Activated gamma-delta T cell treated with Interleukin-2 at 50 U/mL for 16 hours (primary cell): ENCODE results near the gene FAM169A.
"Not testable (repeated sequence)": the region's sequence is repeated elsewhere in the genome, so short reads cannot be mapped to it uniquely, and the experiment has no call there.

Experiments used
- DNase-seq: peaks from one replicate; pipeline ENCODE4 v3.0.0-alpha.2; 2020

Gene FAM169A

DNA sequence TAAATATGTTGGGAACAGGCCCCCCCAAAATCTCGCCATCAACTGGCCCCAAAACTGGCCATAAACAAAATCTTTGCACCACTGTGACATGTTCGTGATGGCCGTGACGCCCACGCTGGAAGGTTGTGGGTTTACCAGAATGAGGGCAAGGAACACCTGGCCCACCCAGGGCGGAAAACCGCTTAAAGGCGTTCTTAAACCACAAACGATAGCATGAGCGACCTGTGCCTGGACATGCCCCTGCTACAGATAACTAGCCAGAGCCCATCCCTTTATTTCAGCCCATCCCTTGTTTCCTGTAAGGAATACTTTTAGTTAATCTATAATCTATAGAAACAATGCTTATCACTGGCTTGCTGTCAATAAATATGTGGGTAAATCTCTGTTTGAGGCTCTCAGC, 3.2 kb upstream of the FAM169A start:
- not testable (repeated sequence) for DNase-seq

DNA sequence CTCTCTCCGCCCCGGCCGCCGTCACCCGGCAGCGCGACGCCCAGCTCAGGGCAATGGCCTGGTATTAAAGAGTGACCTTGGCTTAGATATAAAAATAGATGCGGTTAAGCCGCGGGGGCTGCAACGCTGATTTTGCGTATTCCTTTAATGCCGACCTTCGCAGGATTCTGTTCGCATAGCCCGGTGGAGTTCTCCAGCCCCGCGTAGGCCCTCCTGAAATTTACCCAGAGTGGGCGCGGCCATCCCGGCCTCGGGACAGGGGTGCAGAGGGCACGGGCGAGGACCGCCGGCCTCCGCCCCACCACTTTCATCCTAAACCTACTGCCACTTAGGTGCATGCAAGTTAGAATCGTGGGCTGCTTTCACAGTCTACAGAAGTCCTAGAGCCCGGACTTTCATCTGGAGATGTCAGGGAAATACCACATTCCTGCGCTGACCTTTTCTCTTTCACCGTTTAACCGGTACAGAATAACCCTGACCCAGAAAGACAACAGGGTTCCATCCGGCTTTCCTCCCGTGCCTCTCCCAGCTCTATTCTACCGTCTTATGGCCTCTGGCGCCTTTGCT, 492 bp upstream of the FAM169A start:
- DNase-seq = peak; percentile 6

DNA sequence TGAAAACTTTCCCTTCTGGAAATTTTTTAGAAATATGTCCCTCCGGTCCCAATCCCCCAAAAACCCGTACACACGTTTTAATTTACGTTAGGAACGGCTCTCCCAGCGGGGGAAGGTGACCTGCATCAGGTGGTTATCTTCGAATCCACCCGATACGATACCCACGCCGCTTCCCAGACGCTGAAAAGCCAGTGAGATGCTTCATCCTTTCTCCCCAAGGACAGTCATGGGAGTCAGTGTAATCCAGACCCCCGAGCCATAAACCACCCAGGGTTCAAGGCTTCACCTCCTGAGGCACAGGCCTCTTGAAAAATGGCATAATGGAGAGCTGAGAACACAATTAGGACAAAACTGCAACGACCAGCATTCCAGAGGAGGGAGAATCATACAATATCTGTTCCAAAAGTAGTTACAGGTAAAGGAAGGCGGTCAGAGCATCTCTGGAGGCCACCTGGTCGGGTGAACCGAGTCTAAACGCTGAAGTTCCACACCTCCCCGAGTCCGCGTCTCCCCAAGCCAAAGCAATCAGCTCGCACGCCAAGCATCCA, 857 bp downstream of the FAM169A start:
- DNase-seq = no peak

DNA sequence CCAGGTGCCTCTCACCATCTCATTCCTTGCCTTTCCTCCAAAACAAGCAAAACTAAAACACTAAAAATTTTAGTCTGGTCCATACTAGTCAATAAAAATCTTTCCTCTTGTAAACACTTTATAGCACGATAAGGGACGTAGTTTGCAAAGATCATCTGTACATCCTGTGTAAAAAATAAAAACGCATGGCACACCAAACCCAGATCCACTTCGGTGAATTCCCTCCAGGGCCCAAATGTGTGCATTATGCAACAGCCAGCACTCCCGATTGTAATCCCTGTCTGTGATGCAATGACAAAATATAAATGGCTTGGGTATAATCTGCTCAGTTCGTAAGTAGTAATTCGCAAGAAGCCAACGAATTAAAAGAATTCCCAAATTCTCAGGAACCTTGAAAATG, 1.4 kb downstream of the FAM169A start:
- DNase-seq = no peak

DNA sequence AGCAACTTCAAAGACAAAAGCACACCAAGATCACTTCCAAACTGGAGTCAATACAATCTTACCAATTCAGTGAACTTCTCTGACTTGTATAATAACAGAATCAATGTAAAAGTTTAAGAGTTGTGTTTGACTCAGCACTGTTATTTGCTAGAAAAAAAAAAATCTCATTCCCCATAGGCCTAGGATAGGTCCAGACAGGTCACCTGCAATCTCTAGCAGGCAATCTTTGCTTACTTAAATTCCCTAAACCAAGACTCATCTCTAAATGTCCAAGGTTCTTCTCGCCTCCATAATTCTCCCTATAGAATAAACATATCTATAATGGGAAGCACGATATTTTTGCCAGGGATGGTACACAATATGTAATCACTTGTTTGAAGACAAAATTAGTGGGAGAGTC, 2.5 kb downstream of the FAM169A start:
- DNase-seq = no peak

DNA sequence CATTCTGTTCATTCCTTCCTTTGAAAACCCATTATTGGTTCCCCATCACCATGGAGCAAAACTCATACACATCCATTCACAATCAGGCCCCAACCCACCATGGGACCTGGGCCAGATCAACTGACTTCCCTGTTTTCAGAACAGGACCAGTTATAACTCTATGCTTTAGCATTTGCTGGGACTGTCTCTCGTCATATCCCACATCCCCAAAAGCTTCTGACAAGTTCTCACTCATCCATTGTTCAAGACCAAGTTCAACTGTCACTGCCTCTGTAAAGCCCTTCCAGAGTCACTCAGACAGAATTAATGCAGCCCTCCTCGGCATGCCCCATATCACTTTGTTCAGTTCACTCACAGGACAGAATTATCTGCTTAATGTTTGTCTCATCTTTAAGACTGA, 4.0 kb downstream of the FAM169A start:
- DNase-seq = no peak

DNA sequence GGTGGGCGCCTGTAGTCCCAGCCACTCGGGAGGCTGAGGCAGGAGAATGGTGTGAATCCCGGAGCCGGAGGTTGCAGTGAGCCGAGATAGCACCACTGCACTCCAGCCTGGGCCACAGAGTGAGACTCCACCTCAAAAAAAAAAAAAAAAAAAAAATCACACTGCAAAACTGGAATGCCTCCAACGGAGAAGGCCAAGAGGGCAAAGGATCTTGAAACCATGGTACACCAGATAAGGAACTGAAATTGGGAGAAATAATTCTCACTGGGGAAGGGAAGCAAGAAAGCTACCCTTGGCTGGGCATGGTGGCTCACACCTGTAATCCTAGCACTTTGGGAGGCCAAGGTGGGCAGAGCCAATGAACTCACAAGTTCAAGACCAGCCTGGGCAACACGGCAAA, 9.2 kb downstream of the FAM169A start:
- not testable (repeated sequence) for DNase-seq

DNA sequence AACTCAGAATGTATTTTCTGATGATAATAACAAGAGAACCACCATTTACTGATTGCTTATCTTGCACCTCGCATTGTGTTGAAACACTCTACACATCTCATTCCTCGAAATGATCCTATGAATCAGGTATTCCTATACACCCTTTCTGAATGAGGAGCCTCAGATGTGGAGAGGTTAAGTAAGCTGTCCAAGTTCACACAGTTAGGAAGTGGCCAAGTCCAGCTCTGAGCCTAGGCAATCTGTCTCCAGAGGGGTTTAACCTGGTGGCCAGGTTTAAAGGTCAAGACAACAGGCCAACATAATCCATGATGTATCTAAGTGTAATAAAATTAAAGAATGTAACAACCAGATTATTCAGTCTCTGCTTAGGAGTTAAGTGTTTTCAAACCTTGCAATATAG, 12.9 kb downstream of the FAM169A start:
- no peak for DNase-seq

DNA sequence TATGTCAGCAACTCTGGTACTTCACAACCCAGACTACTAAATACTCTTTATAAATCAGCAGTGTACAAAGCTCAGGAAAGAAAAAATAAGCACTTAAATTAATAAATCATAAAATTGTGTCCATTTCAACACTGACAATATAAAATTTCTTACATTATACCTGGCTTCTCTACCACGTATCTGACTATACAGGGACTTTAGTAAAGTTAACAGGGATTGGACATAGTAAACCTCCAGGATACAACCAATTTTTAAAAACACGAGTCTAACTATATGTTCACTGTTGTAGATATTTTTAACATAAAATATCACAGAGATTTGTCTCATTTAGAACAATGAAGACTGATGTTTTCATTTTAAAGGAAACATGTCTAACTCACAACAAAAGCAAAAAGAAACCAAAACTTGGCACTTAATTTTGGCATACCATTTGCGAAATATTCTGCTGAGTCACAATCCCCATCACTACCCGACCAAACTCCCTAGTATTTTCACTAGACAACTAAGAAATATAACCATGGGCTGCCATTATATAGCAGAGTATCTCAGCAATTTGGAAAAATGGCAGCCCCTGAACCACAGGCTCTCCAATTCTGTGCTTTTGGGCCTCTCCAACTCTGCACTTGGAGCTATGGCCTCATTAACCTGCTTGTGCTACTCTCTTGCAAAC, 14.4 kb downstream of the FAM169A start:
- no peak for DNase-seq

DNA sequence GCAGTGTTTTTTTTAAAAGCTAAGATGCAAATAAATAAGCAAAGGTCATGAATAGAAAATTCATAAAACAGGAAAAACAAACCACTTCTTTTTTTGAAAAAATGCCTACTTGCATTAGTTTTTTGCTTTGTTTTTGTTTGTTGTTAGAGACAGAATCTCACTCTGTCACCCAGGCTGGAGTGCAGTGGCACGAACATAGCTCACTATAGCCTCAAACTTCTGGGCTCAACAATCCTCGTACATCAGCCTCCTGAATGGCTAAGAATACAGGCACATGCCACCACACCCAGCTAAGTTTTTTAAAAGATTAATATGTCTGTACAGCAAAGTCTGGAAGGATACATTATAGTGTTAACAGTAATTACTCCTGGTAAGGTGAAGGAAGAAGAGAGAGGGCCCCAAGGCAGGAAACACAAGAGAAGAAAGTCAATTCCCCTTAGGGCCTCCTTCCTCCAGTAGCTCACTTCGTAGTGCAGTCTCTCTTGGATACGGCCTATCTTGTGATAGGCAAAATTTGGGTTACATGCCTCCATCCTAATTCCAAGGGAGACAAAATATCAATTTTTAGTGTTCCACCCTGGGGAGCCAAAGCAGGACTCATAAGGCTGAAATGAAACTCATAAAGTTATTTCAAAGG, 15.3 kb downstream of the FAM169A start:
- DNase-seq = no peak

DNA sequence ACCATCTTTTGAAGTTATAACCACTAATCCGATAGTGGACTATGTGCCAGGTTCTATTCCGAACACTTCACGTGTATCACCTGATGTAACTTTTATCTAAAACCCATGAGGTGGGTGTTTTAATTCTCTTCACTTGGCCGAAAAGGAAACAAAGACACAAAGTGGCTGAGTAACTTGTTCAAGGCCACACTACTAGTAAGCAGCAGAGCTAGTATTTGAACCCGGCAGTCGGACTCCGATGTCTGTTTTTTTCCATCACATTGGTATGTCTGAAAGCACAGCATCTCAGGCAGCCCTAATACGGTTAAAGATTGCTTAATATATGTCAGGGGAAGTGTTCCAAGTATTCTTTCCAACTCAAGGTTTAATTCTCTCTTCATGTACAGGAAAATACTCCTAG, 16.2 kb downstream of the FAM169A start:
- DNase-seq = no peak

DNA sequence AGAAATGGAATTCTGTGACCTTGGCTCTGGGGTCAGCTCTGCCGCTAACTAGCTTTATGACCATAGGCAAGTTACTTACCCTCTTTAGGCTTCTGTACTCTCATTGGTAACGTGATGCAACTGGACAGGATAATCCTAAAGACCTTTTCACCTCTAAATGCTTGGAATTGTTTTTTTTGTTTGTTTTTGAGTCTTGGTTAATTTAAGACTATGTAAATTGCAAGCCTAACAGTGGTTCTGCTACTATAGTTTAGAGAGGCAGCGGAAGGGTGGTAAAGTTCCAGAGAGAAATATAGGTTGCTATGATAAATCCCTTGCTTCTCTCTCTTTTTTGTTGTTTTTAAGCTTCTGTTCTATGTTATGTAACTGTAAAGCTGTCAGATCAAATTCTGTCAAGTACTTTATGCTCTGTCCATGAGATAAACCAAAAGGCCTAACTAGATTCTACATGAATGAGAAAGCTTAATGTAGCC, 17.6 kb downstream of the FAM169A start:
- no peak for DNase-seq

DNA sequence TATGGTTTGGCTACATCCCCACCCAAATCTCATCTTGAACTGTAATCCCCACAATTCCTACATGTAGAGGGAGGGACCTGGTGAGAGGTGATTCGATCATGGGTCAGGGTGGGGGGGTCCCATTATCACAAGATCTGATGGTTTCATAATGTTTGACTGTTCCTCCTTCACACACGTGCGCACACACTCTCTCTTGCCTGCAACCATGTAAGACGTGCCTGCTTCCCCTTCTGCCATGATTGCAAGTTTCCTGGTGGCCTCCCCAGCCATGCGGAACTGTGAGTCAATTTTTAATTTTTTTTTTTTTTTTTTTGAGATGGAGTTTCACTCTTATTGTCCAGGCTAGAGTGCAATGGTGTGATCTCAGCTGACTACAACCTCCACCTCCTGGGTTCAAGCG, 27.0 kb downstream of the FAM169A start:
- DNase-seq = no peak

DNA sequence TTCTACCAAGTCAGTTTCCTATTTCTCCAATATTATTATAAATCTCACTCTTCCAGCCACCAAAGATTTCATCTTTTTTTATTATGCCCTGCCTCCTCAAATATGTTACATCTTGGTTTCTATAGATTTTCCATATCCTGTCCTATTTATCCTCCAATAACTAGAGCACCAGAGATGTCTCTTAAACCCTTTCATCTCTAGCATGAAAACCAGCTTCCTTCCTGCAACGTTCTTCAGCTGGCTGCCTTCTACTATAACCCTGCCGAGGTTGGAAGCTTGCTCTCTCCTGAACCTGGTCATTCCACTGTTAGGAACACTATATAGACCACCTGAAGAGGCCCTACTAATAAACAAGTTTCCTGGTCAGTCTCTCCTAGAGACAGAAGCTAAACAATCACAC, 27.9 kb downstream of the FAM169A start:
- no peak for DNase-seq

DNA sequence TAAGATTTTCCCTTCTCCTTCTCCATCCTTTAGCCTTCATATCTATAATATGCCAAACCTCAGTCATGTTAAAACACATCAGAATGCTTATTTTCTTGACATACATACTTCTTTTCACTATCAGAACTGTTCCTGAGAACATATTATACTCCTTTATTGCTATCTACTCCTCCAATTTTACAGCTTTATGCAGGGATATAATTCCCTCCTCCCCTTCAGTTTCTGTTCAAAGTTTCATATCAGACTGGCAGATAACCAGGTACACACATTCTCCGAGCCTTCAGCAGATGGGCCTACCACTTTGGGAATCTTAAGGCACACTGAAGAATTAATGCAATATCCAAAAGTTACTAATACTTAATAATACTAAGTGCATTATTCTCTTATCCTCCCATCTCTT, 29.1 kb downstream of the FAM169A start:
- no peak for DNase-seq

DNA sequence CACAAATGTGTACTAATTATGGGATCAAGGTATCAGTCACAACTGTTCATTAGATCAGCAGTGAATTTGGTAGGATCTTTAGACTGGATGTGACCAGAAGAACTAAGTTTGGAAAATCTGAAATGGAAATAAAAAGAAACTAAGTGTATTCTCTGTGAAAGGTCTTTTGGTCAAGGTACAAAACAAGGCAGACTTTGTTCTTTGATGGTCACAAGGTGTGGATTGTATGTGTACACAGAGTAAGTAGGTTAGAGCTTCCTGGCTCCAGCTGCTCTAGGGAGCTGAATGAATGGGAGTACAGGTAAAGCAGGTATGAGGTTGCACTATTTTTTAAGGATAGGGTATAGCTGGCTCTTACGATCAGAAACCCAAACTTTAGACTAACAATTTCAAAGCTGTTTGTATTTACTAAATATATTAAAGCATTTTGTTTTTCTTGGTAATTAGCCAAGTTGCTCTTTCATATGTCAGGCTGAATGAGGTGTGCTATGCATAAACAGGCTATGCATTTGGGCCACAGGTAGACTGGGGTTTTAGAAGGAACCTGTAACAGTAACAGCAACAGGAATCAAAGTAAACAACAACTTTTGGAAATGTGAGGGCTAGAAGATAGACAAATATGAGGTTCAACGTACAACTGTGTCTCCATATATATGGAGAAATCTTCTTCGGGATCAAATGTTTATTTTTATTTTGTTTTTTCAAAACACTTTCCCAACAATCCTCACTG, 32.5 kb downstream of the FAM169A start:
- no peak for DNase-seq

DNA sequence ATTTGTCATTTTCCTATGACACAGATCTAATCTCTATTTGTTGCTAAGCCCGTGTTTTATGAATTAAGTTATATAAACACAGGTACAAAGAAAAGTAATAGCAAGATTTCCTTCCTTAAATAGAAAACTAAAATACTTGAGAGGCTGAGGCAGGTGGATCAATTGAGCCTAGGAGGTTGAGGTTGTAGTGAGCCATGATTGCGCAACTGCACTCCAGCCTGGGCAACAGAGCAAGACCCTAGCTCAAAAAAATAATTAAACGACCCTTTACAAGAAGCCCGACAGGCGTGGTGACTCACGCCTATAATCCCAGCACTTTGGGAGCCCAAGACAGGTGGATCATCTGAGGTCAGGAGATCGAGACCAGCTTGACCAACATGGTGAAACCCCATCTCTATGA, 36.8 kb downstream of the FAM169A start:
- no peak for DNase-seq

DNA sequence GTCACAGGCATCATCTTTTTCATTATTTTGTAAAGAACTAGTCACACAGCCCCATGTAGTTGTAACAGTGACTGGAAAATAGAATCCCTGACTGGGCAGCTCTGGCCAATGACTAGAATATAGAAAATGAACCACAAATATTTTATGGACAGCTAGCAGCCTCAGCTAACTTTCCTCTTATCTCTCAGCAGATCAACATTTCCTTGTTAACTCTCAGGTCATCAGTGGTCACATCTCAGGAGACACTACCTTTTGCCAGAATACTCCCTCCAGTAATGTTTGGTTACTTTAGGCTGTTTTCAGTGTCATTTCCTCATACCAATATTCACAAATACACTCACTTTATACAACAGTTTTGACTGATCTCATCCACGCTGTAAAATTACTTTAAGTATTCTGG, 43.9 kb downstream of the FAM169A start:
- DNase-seq = no peak

DNA sequence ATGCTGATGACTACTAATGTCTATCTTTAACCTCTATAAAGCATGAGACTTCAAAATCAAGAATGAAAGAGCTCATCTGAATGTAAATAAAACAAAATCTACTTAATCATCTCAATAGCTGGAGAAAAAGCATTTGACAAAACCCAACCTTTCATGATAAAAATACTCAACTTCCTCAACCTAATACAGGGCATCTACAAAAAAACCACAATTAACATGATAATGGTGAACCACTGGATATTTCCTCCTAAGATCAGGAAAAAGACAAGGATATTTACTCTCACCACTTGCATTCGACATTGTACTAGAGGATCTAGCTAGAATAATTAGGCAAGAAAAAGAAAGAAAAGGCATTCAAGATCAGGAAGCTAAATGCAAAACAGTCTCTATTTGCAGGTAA, 49.3 kb downstream of the FAM169A start:
- no peak for DNase-seq

DNA sequence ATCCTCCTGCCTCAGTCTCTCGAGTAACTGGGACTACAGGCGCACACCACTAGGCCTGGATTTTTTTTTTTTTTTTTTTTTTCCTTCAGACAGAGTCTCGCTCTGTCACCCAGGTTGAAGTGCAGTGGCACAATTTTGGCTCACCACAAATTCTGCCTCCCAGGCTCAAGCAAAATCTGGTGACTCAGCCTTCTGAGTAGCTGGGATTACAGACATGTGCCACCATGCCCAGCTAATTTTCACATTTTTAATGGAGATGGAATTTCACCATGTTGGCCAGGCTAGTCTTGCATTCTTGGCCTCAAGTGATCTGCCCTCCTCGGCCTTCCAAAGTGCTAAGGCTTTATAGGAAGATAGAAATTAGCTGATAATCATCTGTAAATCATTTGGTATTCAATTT, 55.3 kb downstream of the FAM169A start:
- DNase-seq = no peak

DNA sequence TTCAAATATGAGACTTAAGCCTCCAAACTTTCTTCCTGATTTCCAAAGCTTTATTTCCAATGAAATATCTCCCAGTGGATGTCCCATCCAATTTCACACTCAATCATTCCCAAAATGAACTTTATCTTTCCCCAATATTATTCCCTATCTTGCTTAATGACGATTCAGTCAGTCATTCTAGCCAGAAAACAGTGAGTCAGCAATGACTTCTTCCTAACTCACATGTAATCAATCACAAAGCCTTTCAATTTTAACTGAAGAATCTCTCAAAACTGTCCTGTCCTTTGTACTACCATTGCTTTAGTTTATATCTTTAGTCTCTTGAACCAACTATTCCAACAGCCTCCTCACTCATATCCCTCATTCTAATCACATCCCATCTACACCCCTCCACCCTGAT, 64.2 kb downstream of the FAM169A start:
- DNase-seq = no peak

DNA sequence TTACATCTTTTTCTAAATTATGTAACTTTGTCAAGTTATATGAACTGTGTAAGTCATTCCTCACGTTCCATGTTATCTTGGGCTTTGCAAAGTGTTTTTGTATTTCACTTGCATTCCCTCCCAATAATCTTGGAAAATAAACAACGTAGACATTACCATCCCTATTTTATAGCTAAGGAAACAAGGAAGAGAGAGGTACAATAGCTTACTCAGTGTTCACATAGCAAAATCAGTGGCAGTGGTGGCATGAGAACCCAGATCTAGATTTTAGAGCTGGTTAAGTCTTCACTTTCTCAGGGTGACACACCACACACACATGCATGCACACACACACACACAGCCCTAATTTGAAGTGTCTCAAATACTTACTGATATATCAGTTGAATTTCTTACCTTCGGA, 65.0 kb downstream of the FAM169A start:
- DNase-seq = no peak
